GM23338 (cell line): ENCODE data around the gene GLT6D1. TPM values are rescaled to one million over a fixed set of nuclear protein-coding genes. Genes with fewer than 3 reads are reported as not detected.

ENCODE experiments used
- ATAC-seq: fragments of 200-7000 bp; cut with Tn5 transposase; 3 replicates; pipeline ENCODE4 v1.9.1; 2020
- DNase-seq: peaks from one replicate; pipeline ENCODE4 v3.0.0-alpha.2; 2015; ENCODE audit warnings: low spot score
- H2AFZ ChIP-seq: fragments of 200-600 bp; sonication (generic); 2 replicates; pipeline ENCODE4 v1.8.0; 2016; ENCODE audit warnings: antibody characterized with exemption, mild to moderate bottlenecking, moderate library complexity
- H3F3A ChIP-seq: fragments of 200-600 bp; sonication (generic); replicated peaks from 2 replicates; pipeline ENCODE4 v1.8.0; 2017; ENCODE audit warnings: antibody characterized with exemption, mixed run types, low read depth
- H3K27ac ChIP-seq: fragments of 200-600 bp; sonication (generic); 2 replicates; pipeline ENCODE4 v1.6.1; 2016; ENCODE audit warnings: low read depth
- H3K27me3 ChIP-seq: fragments of 200-600 bp; sonication (generic); 2 replicates; pipeline ENCODE4 v1.8.0; 2016; ENCODE audit warnings: mild to moderate bottlenecking, mixed run types, moderate library complexity; ENCODE audit not compliant: insufficient read depth
- H3K36me3 ChIP-seq: fragments of 200-600 bp; sonication (generic); 2 replicates; pipeline ENCODE4 v1.8.0; 2016; ENCODE audit warnings: mild to moderate bottlenecking; ENCODE audit not compliant: insufficient read depth
- H3K4me1 ChIP-seq: fragments of 200-600 bp; sonication (generic); 2 replicates; pipeline ENCODE4 v1.8.0; 2016; ENCODE audit warnings: mild to moderate bottlenecking, moderate library complexity; ENCODE audit not compliant: insufficient read depth
- H3K4me2 ChIP-seq: fragments of 200-600 bp; sonication (generic); 2 replicates; pipeline ENCODE4 v1.7.1; 2017; ENCODE audit warnings: mixed run types
- H3K4me3 ChIP-seq: fragments of 200-600 bp; sonication (generic); 2 replicates; pipeline ENCODE4 v1.6.1; 2016; ENCODE audit warnings: mixed run types
- H3K79me2 ChIP-seq: fragments of 200-600 bp; sonication (generic); replicated peaks from 2 replicates; pipeline ENCODE4 v1.8.0; 2017; ENCODE audit warnings: mild to moderate bottlenecking; ENCODE audit not compliant: insufficient read depth
- H3K9me2 ChIP-seq: fragments of 200-600 bp; sonication (generic); 2 replicates; pipeline ENCODE4 v1.8.0; 2017; ENCODE audit not compliant: insufficient read depth
- H4K20me1 ChIP-seq: fragments of 200-600 bp; sonication (generic); replicated peaks from 2 replicates; pipeline ENCODE4 v1.8.0; 2017; ENCODE audit warnings: mild to moderate bottlenecking; ENCODE audit not compliant: insufficient read depth
- H3K27ac Mint-ChIP-seq: 2 replicates; pipeline ENCODE4 v1.8.0; 2020; ENCODE audit warnings: inconsistent platforms, mild to moderate bottlenecking, moderate library complexity, mixed read lengths
- H3K27me3 Mint-ChIP-seq: 3 replicates; pipeline ENCODE4 v1.8.0; 2022; ENCODE audit warnings: low read depth, mild to moderate bottlenecking, moderate library complexity, mixed read lengths, inconsistent platforms; ENCODE audit not compliant: insufficient read depth, poor library complexity
- H3K36me3 Mint-ChIP-seq: 3 replicates; pipeline ENCODE4 v1.8.0; 2021; ENCODE audit warnings: low read depth, mild to moderate bottlenecking, inconsistent platforms, moderate library complexity, mixed read lengths
- H3K4me1 Mint-ChIP-seq: 3 replicates; pipeline ENCODE4 v1.8.0; 2020; ENCODE audit warnings: mild to moderate bottlenecking, inconsistent platforms, mixed read lengths
- H3K4me3 Mint-ChIP-seq: 3 replicates; pipeline ENCODE4 v1.8.0; 2021; ENCODE audit warnings: moderate library complexity, mild to moderate bottlenecking, inconsistent platforms, mixed read lengths
- H3K9me3 Mint-ChIP-seq: 3 replicates; pipeline ENCODE4 v1.8.0; 2020; ENCODE audit warnings: moderate library complexity, mild to moderate bottlenecking, inconsistent platforms, mixed read lengths
- ETS1 ChIP-seq: IDR thresholded peaks from 2 replicates; pipeline ENCODE4 v1.6.1; 2016; ENCODE audit warnings: antibody characterized with exemption
- EZH2 ChIP-seq: fragments of 200-600 bp; sonication (generic); IDR thresholded peaks from one replicate; pipeline ENCODE4 v1.8.0; 2017; ENCODE audit warnings: antibody characterized with exemption, mild to moderate bottlenecking, low read depth; ENCODE audit not compliant: unreplicated experiment
- EZH2phosphoT487 ChIP-seq: fragments of 200-600 bp; sonication (generic); IDR thresholded peaks from one replicate; pipeline ENCODE4 v1.8.1; 2018; ENCODE audit warnings: antibody characterized with exemption; ENCODE audit not compliant: unreplicated experiment
- JUNB ChIP-seq: IDR thresholded peaks from one replicate; pipeline ENCODE4 v1.6.1; 2016; ENCODE audit warnings: antibody characterized with exemption; ENCODE audit not compliant: unreplicated experiment
- NANOG ChIP-seq: IDR thresholded peaks from 2 replicates; pipeline ENCODE4 v1.6.1; 2016; ENCODE audit warnings: antibody characterized with exemption, borderline replicate concordance
- POLR2AphosphoS5 ChIP-seq: IDR thresholded peaks from 2 replicates; pipeline ENCODE4 v1.6.1; 2016; ENCODE audit warnings: antibody characterized with exemption, low read depth
- ZNF114 ChIP-seq: fragments of 250-450 bp; sonication (Bioruptor Pico); IDR thresholded peaks from 2 replicates; pipeline ENCODE4 v1.5.0; 2020; ENCODE audit warnings: mild to moderate bottlenecking, moderate library complexity
- ZNF462 ChIP-seq: fragments of 250-450 bp; sonication (Bioruptor Pico); IDR thresholded peaks from 2 replicates; pipeline ENCODE4 v1.5.0; 2020; ENCODE audit warnings: mild to moderate bottlenecking, moderate library complexity
- polyA plus RNA-seq: library from polyadenylated mRNA; unstranded; fragments of >200 nt; fragmentation: Nextera tagmentation; extraction: Ambion mirVana; gene quantifications from 2 replicates; pipeline ENCODE4 v1.2.1, GENCODE V29; 2016
- total RNA-seq: library from RNA; depleted of rRNA; stranded (reverse); fragments of >200 nt; shearing (Covaris generic); gene quantifications from 2 replicates; pipeline ENCODE4 v1.2.3, GENCODE V29; 2014
- TF ChIP-seq, protein P1 (sequence below), 2 experiments: fragments of 200-600 bp in 1 of 2; sonication (generic) in 1 of 2; conservative IDR thresholded peaks; 2 replicates each; pipeline versions ENCODE4 v1.5.1 to v1.6.1; 2016 to 2017; ENCODE audit warnings: antibody characterized with exemption in 2 of 2, low read depth in 2 of 2, mild to moderate bottlenecking in 2 of 2, moderate library complexity in 1 of 2
- TF ChIP-seq, protein P2 (sequence below): IDR thresholded peaks from one replicate; pipeline ENCODE4 v1.6.1; 2018; ENCODE audit warnings: antibody characterized with exemption; ENCODE audit not compliant: unreplicated experiment

GLT6D1 gene
- total and polyA plus RNA-seq, 2 experiments from 2014 or later: not detected

DNA sequence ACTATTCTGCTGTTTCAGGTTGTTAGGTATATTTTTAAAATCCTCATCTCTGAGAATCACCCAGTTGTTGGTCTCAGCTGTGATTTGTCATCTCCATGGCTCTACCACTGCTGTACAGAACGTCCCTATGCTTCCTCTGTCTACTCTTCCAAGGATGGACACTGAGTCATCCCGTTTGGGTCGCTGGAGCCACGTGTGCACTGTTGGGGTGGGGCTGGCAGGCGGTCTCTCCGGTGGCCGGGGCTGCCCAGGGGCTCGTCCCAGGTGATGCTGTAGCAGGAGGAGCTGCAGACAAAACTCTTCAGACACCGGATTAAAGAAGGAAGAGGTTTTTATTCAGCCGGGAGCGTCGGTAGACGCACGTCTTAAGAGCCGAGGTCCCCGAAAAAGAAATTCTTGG, 40.7 kb upstream of the GLT6D1 start (continued):
- no peak for TF ChIP-seq ETS1
- TF ChIP-seq EZH2phosphoT487: no peak

GRCh38 chr9:135678236-135679017, 39.1 kb upstream of the GLT6D1 start:
- Histone ChIP-seq H3K79me2 (no peaks in the 10 kb centered on the region), H3K4me1 (no peaks in the 10 kb centered on the region; the same call in 1 of the 2 replicates), H3F3A (no peaks in the 10 kb centered on the region), H3K4me2 (no peak overlapping the region), H3K9me2 (no peaks in the 10 kb centered on the region), H3K27ac (no peak overlapping the region), H2AFZ (no peak overlapping the region), H3K36me3 (no peaks in the 10 kb centered on the region), H4K20me1 (no peaks in the 10 kb centered on the region), H3K4me3 (no peak overlapping the region), H3K27me3 (no peaks in the 10 kb centered on the region)
- no peak overlapping the region for H3K4me3 Mint-ChIP-seq
- no peak overlapping the region for H3K27ac Mint-ChIP-seq
- ATAC-seq (no peak), DNase-seq (no peak)
- H3K4me1 Mint-ChIP-seq: peaks cover 8% of the 10 kb centered on the region
- no peak for TF ChIP-seq POLR2AphosphoS5
- no peak for TF ChIP-seq ZNF462 (CRISPR knock-in tag)
- TF ChIP-seq NANOG: no peak
- no peak for TF ChIP-seq EZH2
- TF ChIP-seq, protein P1, sequence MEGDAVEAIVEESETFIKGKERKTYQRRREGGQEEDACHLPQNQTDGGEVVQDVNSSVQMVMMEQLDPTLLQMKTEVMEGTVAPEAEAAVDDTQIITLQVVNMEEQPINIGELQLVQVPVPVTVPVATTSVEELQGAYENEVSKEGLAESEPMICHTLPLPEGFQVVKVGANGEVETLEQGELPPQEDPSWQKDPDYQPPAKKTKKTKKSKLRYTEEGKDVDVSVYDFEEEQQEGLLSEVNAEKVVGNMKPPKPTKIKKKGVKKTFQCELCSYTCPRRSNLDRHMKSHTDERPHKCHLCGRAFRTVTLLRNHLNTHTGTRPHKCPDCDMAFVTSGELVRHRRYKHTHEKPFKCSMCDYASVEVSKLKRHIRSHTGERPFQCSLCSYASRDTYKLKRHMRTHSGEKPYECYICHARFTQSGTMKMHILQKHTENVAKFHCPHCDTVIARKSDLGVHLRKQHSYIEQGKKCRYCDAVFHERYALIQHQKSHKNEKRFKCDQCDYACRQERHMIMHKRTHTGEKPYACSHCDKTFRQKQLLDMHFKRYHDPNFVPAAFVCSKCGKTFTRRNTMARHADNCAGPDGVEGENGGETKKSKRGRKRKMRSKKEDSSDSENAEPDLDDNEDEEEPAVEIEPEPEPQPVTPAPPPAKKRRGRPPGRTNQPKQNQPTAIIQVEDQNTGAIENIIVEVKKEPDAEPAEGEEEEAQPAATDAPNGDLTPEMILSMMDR (conservative IDR thresholded peaks at IDR 0.05; ENCODE audit: low read depth in 2 of 2): no peak
- TF ChIP-seq ZNF114: no peak
- TF ChIP-seq JUNB: no peak
- TF ChIP-seq, protein P2, sequence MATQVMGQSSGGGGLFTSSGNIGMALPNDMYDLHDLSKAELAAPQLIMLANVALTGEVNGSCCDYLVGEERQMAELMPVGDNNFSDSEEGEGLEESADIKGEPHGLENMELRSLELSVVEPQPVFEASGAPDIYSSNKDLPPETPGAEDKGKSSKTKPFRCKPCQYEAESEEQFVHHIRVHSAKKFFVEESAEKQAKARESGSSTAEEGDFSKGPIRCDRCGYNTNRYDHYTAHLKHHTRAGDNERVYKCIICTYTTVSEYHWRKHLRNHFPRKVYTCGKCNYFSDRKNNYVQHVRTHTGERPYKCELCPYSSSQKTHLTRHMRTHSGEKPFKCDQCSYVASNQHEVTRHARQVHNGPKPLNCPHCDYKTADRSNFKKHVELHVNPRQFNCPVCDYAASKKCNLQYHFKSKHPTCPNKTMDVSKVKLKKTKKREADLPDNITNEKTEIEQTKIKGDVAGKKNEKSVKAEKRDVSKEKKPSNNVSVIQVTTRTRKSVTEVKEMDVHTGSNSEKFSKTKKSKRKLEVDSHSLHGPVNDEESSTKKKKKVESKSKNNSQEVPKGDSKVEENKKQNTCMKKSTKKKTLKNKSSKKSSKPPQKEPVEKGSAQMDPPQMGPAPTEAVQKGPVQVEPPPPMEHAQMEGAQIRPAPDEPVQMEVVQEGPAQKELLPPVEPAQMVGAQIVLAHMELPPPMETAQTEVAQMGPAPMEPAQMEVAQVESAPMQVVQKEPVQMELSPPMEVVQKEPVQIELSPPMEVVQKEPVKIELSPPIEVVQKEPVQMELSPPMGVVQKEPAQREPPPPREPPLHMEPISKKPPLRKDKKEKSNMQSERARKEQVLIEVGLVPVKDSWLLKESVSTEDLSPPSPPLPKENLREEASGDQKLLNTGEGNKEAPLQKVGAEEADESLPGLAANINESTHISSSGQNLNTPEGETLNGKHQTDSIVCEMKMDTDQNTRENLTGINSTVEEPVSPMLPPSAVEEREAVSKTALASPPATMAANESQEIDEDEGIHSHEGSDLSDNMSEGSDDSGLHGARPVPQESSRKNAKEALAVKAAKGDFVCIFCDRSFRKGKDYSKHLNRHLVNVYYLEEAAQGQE: no peak
- H3K36me3 Mint-ChIP-seq: no peaks in the 10 kb centered on the region
- H3K9me3 Mint-ChIP-seq: peaks cover 4% of the 10 kb centered on the region; the same call in 1 of the 3 replicates
- peaks cover 5% of the 10 kb centered on the region for H3K27me3 Mint-ChIP-seq
